ENCODE data around the gene CLIC5. TPM values are rescaled to one million over a fixed set of nuclear protein-coding genes. Genes with fewer than 3 reads are reported as not detected.
A peak's percentile ranks its signal among the peaks of the same experiment; 100 is the strongest.

CLIC5 gene
- total and polyA plus RNA-seq, 5 donors from 2014 or later = 0.76 to 4.7 (median 2.3) TPM

DNA sequence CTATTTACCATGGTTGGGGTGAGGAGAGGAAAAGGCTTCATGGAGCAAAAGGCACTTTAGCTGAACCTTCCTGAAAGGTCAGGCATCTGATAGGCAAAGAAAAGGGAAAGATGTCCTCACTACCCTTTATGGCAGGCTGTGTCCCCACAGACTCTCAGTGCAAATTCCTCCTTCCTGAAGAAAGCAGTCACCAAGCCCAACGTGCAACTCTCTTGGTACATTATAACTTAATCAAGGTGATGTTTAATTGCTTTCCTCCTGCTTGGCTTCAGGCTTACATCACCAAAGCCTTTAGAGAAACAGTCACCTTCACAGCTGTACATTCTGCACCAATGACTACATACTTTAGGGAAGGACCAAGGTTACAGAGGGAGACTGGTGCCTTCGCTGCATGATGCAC, 2.1 kb upstream of the CLIC5 start:
- Mint-ChIP-seq H3K4me1 (peaks cover 17 to 31% (median 22%) of the 10 kb centered on the region in 4 donors), H3K36me3 (no peaks in the 10 kb centered on the region), H3K9me3 (peaks cover 0 to 4% (median 0%) of the 10 kb centered on the region in 7 donors), H3K27me3 (peaks cover 44% of the 10 kb centered on the region), H3K4me3 (peak overlapping the region in 1 of 4 donors; percentile 36), H3K27ac (no peak overlapping the region)
- Histone ChIP-seq H3K4me1 (ENCODE audit: control insufficient read depth, insufficient read depth, low read length, poor library complexity, severe bottlenecking) (peaks cover 35% of the 10 kb centered on the region), H3K4me3 (ENCODE audit: low read depth, low read length) (no peak overlapping the region), H3K36me3 (ENCODE audit: control insufficient read depth, insufficient read depth, low read length) (no peaks in the 10 kb centered on the region), H3K27me3 (ENCODE audit: control insufficient read depth, insufficient read depth, low read length) (peaks cover 28% of the 10 kb centered on the region), H3K9me3 (ENCODE audit: control insufficient read depth in 2 of 2, low read length in 2 of 2) (peaks cover 0 to 3% of the 10 kb centered on the region in 2 experiments), H3K27ac (ENCODE audit: insufficient read depth, low read length, poor library complexity, severe bottlenecking) (no peak overlapping the region)
- ATAC-seq (ENCODE audit: low read depth in 2 of 2) (no peak), DNase-seq (no peak)

DNA sequence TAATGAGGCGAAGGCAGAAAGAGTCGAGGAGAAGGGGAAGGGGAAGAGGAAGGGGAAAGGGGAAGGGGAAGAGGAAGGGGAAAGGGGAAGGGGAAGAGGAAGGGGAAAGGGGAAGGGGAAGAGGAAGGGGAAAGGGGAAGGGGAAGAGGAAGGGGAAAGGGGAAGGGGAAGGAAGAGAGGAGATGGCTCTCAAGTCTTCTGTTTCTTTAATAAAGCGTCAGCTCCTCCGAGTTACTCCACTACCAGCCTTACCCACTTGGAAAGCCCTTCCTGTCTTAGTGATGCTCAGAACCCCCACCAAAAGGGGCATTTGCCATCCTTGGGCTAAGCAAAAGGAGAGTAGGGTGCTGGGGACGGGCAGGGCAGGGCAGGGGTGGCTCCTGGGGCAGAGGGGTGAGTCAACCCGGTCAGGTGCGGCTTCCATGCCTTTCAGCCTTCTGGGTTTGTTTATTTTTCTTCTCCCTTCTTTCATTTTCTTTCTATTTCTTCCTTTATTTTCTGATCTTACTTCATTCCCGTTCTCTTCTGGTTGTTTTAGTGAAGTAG, 476 bp upstream of the CLIC5 start:
- DNase-seq (no peak), ATAC-seq (ENCODE audit: low read depth in 2 of 2) (no peak)
- H3K27me3 ChIP-seq (ENCODE audit: control insufficient read depth, insufficient read depth, low read length) = peaks cover 22% of the 10 kb centered on the region
- no peaks in the 10 kb centered on the region for H3K36me3 ChIP-seq (ENCODE audit: control insufficient read depth, insufficient read depth, low read length)
- no peak overlapping the region for H3K27ac ChIP-seq (ENCODE audit: insufficient read depth, low read length, poor library complexity, severe bottlenecking)
- peak overlapping the region; percentile 69 to 91 (median 82) for H3K4me3 Mint-ChIP-seq
- H3K9me3 Mint-ChIP-seq = peaks cover 0 to 4% (median 0%) of the 10 kb centered on the region in 7 donors
- H3K4me3 ChIP-seq (ENCODE audit: low read depth, low read length) = no peak overlapping the region
- no peaks in the 10 kb centered on the region for H3K36me3 Mint-ChIP-seq
- H3K4me1 Mint-ChIP-seq = peaks cover 29 to 47% (median 38%) of the 10 kb centered on the region in 4 donors
- peaks cover 51% of the 10 kb centered on the region for H3K4me1 ChIP-seq (ENCODE audit: control insufficient read depth, insufficient read depth, low read length, poor library complexity, severe bottlenecking)
- peak overlapping the region in 1 of 3 donors; percentile 5 for H3K27ac Mint-ChIP-seq
- peaks cover 0 to 3% of the 10 kb centered on the region in 2 experiments for H3K9me3 ChIP-seq (ENCODE audit: control insufficient read depth in 2 of 2, low read length in 2 of 2)
- peaks cover 43% of the 10 kb centered on the region for H3K27me3 Mint-ChIP-seq

DNA sequence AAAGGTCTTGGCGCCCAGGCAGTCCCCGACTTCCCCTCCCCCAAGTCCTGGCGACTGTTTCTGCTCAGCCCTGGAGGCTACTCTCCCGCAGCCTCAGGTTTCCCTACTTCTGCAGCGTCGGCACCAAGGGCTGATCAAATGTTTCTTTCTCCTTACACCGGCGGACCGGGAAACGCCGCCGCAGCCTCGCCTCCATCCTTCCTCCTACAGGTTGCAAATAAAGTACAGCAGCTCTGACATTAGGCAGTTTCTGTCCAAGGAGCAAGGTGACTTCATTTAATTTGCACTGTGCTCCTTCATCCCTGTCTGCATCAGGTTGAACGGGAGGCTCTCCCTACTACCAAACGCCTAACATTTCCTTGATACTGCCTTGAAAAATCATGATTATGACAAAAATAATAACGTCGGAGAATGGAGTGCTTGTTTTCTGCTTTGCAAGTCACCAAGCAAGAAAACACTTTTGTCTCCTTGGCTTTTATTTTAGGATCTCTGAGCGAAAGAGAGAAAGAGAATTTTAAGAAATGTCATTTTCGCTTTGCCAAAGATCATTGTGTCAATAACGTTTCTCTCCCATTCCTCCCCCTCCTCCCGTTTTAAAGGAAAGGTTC, 1.0 kb downstream of the CLIC5 start:
- Histone ChIP-seq H3K36me3 (ENCODE audit: control insufficient read depth, insufficient read depth, low read length) (no peaks in the 10 kb centered on the region), H3K4me3 (ENCODE audit: low read depth, low read length) (peak overlapping the region; percentile 90), H3K27me3 (ENCODE audit: control insufficient read depth, insufficient read depth, low read length) (peaks cover 18% of the 10 kb centered on the region), H3K4me1 (ENCODE audit: control insufficient read depth, insufficient read depth, low read length, poor library complexity, severe bottlenecking) (peaks cover 57% of the 10 kb centered on the region), H3K9me3 (ENCODE audit: control insufficient read depth in 2 of 2, low read length in 2 of 2) (peaks cover 0 to 3% of the 10 kb centered on the region in 2 experiments), H3K27ac (ENCODE audit: insufficient read depth, low read length, poor library complexity, severe bottlenecking) (peak overlapping the region; percentile 50)
- DNase-seq (peak; percentile 2 to 34 (median 16)), ATAC-seq (ENCODE audit: low read depth in 2 of 2) (peak in 1 of 2 donors; percentile 5)
- Mint-ChIP-seq H3K27ac (peak overlapping the region; percentile 74 to 83 (median 83)), H3K36me3 (no peaks in the 10 kb centered on the region), H3K9me3 (peaks cover 0 to 4% (median 0%) of the 10 kb centered on the region in 7 donors), H3K27me3 (peaks cover 34% of the 10 kb centered on the region), H3K4me1 (peaks cover 34 to 59% (median 47%) of the 10 kb centered on the region in 4 donors), H3K4me3 (peak overlapping the region; percentile 85 to 96 (median 89))

DNA sequence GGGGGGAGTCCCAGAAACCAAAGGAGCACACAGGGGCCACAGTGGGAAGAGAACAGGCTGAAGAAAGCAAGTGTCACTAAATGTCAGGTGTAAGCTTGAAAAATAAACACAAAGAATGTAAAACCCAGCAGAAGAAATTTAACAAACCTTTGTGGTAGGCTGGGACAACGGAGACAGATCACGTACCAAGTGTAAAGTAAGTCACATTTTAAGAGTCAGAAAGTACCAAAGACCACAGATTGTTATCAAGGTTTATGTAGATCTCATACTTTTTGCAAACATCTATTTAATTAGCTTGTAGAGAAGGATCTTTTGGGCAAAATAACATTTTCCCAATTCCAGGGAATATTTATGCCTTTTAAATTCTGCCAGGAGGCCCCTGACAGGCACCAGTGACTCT, 1.6 kb downstream of the CLIC5 start:
- H3K27me3 Mint-ChIP-seq = peaks cover 33% of the 10 kb centered on the region
- ATAC-seq (ENCODE audit: low read depth in 2 of 2) (no peak), DNase-seq (peak in 2 of 3 donors; percentile 44 to 53)
- peak overlapping the region; percentile 74 to 83 (median 83) for H3K27ac Mint-ChIP-seq
- Histone ChIP-seq H3K36me3 (ENCODE audit: control insufficient read depth, insufficient read depth, low read length) (no peaks in the 10 kb centered on the region), H3K4me3 (ENCODE audit: low read depth, low read length) (peak overlapping the region; percentile 90), H3K4me1 (ENCODE audit: control insufficient read depth, insufficient read depth, low read length, poor library complexity, severe bottlenecking) (peaks cover 57% of the 10 kb centered on the region), H3K27me3 (ENCODE audit: control insufficient read depth, insufficient read depth, low read length) (peaks cover 18% of the 10 kb centered on the region), H3K9me3 (ENCODE audit: control insufficient read depth in 2 of 2, low read length in 2 of 2) (peaks cover 0 to 3% of the 10 kb centered on the region in 2 experiments), H3K27ac (ENCODE audit: insufficient read depth, low read length, poor library complexity, severe bottlenecking) (peak overlapping the region; percentile 50)
- H3K4me1 Mint-ChIP-seq = peaks cover 34 to 59% (median 49%) of the 10 kb centered on the region in 4 donors
- peak overlapping the region; percentile 85 to 96 (median 89) for H3K4me3 Mint-ChIP-seq
- H3K9me3 Mint-ChIP-seq = peaks cover 0 to 4% (median 0%) of the 10 kb centered on the region in 7 donors
- no peaks in the 10 kb centered on the region for H3K36me3 Mint-ChIP-seq

DNA sequence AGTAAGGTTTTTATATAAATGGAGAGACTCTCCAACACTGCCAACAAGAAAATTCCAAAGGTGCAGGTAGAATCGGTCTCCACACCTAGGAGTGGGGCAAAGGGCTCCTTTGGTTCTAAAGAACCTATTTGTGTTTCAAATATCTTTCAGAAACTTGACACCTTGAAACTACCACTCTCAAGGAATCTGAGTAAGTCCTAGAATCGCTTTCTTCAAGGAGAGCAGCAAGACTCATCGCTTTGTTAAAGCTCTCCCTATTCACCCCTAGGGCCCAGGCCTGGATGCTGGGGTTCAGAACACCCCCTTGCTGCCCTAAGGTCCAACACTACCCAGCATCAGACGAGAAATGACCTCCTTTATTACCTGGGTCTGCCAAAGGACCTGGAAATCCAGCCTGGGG, 2.0 kb downstream of the CLIC5 start:
- peak overlapping the region; percentile 74 to 83 (median 83) for H3K27ac Mint-ChIP-seq
- H3K4me3 Mint-ChIP-seq = peak overlapping the region; percentile 85 to 96 (median 89)
- peaks cover 29% of the 10 kb centered on the region for H3K27me3 Mint-ChIP-seq
- Histone ChIP-seq H3K4me3 (ENCODE audit: low read depth, low read length) (peak overlapping the region; percentile 90), H3K27ac (ENCODE audit: insufficient read depth, low read length, poor library complexity, severe bottlenecking) (peak overlapping the region; percentile 50), H3K27me3 (ENCODE audit: control insufficient read depth, insufficient read depth, low read length) (peaks cover 17% of the 10 kb centered on the region), H3K4me1 (ENCODE audit: control insufficient read depth, insufficient read depth, low read length, poor library complexity, severe bottlenecking) (peaks cover 57% of the 10 kb centered on the region), H3K36me3 (ENCODE audit: control insufficient read depth, insufficient read depth, low read length) (no peaks in the 10 kb centered on the region), H3K9me3 (ENCODE audit: control insufficient read depth in 2 of 2, low read length in 2 of 2) (peaks cover 0 to 3% of the 10 kb centered on the region in 2 experiments)
- no peak for ATAC-seq (ENCODE audit: low read depth in 2 of 2)
- H3K4me1 Mint-ChIP-seq = peaks cover 34 to 59% (median 50%) of the 10 kb centered on the region in 4 donors
- peaks cover 0 to 4% (median 0%) of the 10 kb centered on the region in 7 donors for H3K9me3 Mint-ChIP-seq
- H3K36me3 Mint-ChIP-seq = no peaks in the 10 kb centered on the region
- DNase-seq = no peak

DNA sequence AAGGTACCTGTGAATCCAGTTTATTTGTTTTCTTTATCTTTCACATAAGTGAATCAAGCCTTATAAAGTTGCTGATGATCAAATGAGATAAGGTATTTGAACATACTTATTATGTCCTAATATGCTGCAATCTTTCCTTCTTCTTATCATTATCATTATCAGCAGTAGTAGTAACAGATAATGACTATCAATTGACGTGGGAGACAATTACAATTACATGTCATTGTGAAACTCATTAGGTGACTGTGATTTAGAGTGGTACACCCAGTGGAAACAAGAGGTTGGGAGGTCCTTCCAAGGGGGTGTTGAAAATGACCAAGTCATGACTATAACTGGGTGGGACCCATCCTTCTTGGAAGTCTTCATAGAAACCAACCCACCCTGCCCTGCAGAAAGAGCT, 2.8 kb downstream of the CLIC5 start:
- Histone ChIP-seq H3K27ac (ENCODE audit: insufficient read depth, low read length, poor library complexity, severe bottlenecking) (peak overlapping the region; percentile 71), H3K9me3 (ENCODE audit: control insufficient read depth in 2 of 2, low read length in 2 of 2) (peaks cover 0 to 3% of the 10 kb centered on the region in 2 experiments), H3K36me3 (ENCODE audit: control insufficient read depth, insufficient read depth, low read length) (no peaks in the 10 kb centered on the region), H3K4me3 (ENCODE audit: low read depth, low read length) (peak overlapping the region; percentile 22), H3K27me3 (ENCODE audit: control insufficient read depth, insufficient read depth, low read length) (peaks cover 13% of the 10 kb centered on the region), H3K4me1 (ENCODE audit: control insufficient read depth, insufficient read depth, low read length, poor library complexity, severe bottlenecking) (peaks cover 57% of the 10 kb centered on the region)
- DNase-seq = peak in 1 of 3 donors; percentile 6
- peaks cover 34 to 59% (median 50%) of the 10 kb centered on the region in 4 donors for H3K4me1 Mint-ChIP-seq
- ATAC-seq (ENCODE audit: low read depth in 2 of 2) = no peak
- peak overlapping the region; percentile 29 to 88 (median 74) for H3K27ac Mint-ChIP-seq
- H3K4me3 Mint-ChIP-seq = peak overlapping the region in 3 of 4 donors; percentile 3 to 85 (median 44)
- H3K9me3 Mint-ChIP-seq = peaks cover 0 to 4% (median 0%) of the 10 kb centered on the region in 7 donors
- no peaks in the 10 kb centered on the region for H3K36me3 Mint-ChIP-seq
- H3K27me3 Mint-ChIP-seq = peaks cover 21% of the 10 kb centered on the region

DNA sequence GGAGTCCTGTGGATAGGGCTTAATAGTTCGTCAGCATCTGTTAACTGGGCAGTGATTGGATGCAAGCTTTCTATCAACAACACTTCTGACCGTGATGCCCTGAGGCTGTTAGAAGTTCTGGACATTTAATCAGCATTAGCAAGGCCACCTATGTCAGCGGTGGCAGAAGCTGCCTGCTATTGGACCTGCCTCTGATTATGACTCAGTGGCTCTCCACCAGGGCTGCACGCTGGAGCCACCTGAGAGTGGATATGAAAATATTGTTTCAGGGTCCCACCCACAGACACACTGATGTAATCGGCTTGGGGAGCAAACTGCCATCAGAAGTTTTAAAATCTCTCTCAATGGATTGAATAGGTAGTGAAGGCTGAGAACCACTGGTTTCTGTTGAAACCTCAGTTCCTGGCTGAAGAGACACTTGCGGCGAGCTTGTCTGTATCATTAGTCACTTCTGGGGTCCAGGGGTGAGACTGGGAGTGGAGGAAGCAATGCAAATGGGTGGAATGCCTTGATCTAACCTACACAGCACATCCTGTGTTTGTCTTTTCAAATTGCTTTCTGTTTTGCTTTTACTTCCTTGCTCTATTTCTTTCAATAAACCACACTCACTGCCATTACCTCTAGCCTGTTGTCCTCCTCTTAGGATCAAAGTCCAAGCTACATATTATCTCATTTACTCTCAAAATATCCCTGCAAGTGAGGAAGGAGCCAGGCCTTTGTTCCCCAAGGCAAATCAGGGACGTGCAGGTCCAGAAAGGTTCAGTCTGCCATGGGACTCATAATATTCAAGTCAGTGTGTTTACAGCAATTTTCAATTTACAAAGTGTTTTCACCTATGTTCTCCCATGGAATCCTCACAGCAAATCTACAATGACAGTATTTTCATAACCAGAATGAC, 4.2 kb downstream of the CLIC5 start:
- peaks cover 57% of the 10 kb centered on the region for H3K4me1 ChIP-seq (ENCODE audit: control insufficient read depth, insufficient read depth, low read length, poor library complexity, severe bottlenecking)
- ATAC-seq (ENCODE audit: low read depth in 2 of 2) (peak; percentile 89), DNase-seq (peak; percentile 9 to 89 (median 57))
- peaks cover 1% of the 10 kb centered on the region for H3K27me3 ChIP-seq (ENCODE audit: control insufficient read depth, insufficient read depth, low read length)
- peaks cover 14% of the 10 kb centered on the region for H3K27me3 Mint-ChIP-seq
- H3K4me3 ChIP-seq (ENCODE audit: low read depth, low read length) = peak overlapping the region; percentile 74
- H3K9me3 Mint-ChIP-seq = peaks cover 0 to 2% (median 0%) of the 10 kb centered on the region in 7 donors
- H3K9me3 ChIP-seq (ENCODE audit: control insufficient read depth in 2 of 2, low read length in 2 of 2) = no peaks in the 10 kb centered on the region
- peaks cover 34 to 55% (median 48%) of the 10 kb centered on the region in 4 donors for H3K4me1 Mint-ChIP-seq
- H3K27ac ChIP-seq (ENCODE audit: insufficient read depth, low read length, poor library complexity, severe bottlenecking) = peak overlapping the region; percentile 71
- H3K36me3 ChIP-seq (ENCODE audit: control insufficient read depth, insufficient read depth, low read length) = no peaks in the 10 kb centered on the region
- H3K27ac Mint-ChIP-seq = peak overlapping the region; percentile 74 to 90 (median 88)
- peak overlapping the region; percentile 66 to 84 (median 78) for H3K4me3 Mint-ChIP-seq
- no peaks in the 10 kb centered on the region for H3K36me3 Mint-ChIP-seq

Measured in CD4-positive, CD25-positive, alpha-beta regulatory T cell (primary cell).